22Rv1 (cell line): ENCODE measurements around the gene ABCB7.

Experiments
- ZFX ChIP-seq: fragments of 450-650 bp; IDR thresholded peaks from 2 replicates; pipeline ENCODE4 v1.6.1; 2017; ENCODE audit warnings: antibody characterized with exemption, borderline replicate concordance
- TF ChIP-seq, protein P1 (sequence below): fragments of 450-650 bp; IDR thresholded peaks from 2 replicates; pipeline ENCODE4 v1.5.1; 2017; ENCODE audit warnings: mild to moderate bottlenecking

DNA sequence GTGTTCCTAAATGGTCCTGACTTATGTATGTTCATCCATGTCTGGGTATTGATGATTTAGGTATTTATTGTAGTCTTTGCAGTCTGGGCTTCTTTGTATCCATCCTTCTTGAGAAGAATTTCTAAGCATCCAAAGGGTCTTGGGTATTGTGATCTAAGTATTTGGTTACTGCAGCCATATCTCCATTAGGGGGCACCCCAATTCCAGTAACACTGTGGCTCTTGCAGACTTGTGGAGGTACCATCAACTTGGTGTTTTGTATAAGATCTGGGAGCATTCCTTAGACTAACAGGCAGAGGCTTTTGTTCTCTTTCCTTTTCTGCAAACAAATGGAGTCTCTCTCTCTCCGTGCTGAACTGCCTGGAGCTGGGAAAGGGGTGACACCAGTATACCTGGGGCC is 117.2 kb downstream of the ABCB7 start:
- TF ChIP-seq, protein P1, sequence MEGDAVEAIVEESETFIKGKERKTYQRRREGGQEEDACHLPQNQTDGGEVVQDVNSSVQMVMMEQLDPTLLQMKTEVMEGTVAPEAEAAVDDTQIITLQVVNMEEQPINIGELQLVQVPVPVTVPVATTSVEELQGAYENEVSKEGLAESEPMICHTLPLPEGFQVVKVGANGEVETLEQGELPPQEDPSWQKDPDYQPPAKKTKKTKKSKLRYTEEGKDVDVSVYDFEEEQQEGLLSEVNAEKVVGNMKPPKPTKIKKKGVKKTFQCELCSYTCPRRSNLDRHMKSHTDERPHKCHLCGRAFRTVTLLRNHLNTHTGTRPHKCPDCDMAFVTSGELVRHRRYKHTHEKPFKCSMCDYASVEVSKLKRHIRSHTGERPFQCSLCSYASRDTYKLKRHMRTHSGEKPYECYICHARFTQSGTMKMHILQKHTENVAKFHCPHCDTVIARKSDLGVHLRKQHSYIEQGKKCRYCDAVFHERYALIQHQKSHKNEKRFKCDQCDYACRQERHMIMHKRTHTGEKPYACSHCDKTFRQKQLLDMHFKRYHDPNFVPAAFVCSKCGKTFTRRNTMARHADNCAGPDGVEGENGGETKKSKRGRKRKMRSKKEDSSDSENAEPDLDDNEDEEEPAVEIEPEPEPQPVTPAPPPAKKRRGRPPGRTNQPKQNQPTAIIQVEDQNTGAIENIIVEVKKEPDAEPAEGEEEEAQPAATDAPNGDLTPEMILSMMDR: no peak
- TF ChIP-seq ZFX: no peak
